Germinal center (tissue), 1 donor: ENCODE results near the gene WDFY2.
"Not testable (repeated sequence)": the region's sequence is repeated elsewhere in the genome, so short reads cannot be mapped to it uniquely, and the experiment has no call there.

Source experiments
- DNase-seq: peaks from one replicate; pipeline ENCODE4 v3.0.0; 2012; ENCODE audit warnings: mixed read lengths, low spot score

WDFY2 gene

GRCh38 chr13:51583875-51584730, at the start of gene WDFY2:
Gene WDFY2 (plus strand): TSS chr13:51584462. CDS start chr13:51584688, 226 bp downstream.
- peak; percentile 97 for DNase-seq

- DNase-seq: no peak
These were observed 45.6 kb upstream of the WDFY2 start for GRCh38 chr13:51538591-51539179.

- no peak for DNase-seq
These were observed 44.4 kb upstream of the WDFY2 start for GRCh38 chr13:51539887-51540286.

- no peak for DNase-seq
These were observed 43.2 kb upstream of the WDFY2 start for GRCh38 chr13:51541037-51541436.

- no peak for DNase-seq
These were observed 42.4 kb upstream of the WDFY2 start for GRCh38 chr13:51541809-51542258.

GRCh38 chr13:51542346-51543242, 41.7 kb upstream of the WDFY2 start:
- DNase-seq: no peak

- not testable (repeated sequence) for DNase-seq
These were observed 38.8 kb upstream of the WDFY2 start for GRCh38 chr13:51545446-51545845.

- no peak for DNase-seq
These were observed 36.7 kb upstream of the WDFY2 start for GRCh38 chr13:51547425-51548176.

- DNase-seq: no peak
These were observed 35.2 kb upstream of the WDFY2 start for GRCh38 chr13:51549050-51549449.

- no peak for DNase-seq
These were observed 34.7 kb upstream of the WDFY2 start for GRCh38 chr13:51549593-51549992.

- DNase-seq: no peak
These were observed 34.1 kb upstream of the WDFY2 start for GRCh38 chr13:51550151-51550550.

- DNase-seq: no peak
These were observed 32.8 kb upstream of the WDFY2 start for GRCh38 chr13:51551416-51551815.

- no peak for DNase-seq
These were observed 32.2 kb upstream of the WDFY2 start for GRCh38 chr13:51552027-51552426.

- DNase-seq: no peak
These were observed 30.7 kb upstream of the WDFY2 start for GRCh38 chr13:51553531-51553930.

GRCh38 chr13:51556740-51557139, 27.5 kb upstream of the WDFY2 start:
- no peak for DNase-seq

- no peak for DNase-seq
These were observed 26.8 kb upstream of the WDFY2 start for GRCh38 chr13:51557438-51557837.

GRCh38 chr13:51557875-51558612, 26.2 kb upstream of the WDFY2 start:
- no peak for DNase-seq

- no peak for DNase-seq
These were observed 24.1 kb upstream of the WDFY2 start for GRCh38 chr13:51559946-51560735.

- DNase-seq: peak; percentile 15
These were observed 22.1 kb upstream of the WDFY2 start for GRCh38 chr13:51562011-51562671.

- DNase-seq: no peak
These were observed 20.0 kb upstream of the WDFY2 start for GRCh38 chr13:51564252-51564651.
